GM21717 (cell line): Measurements from ENCODE around the gene HLA-DQB1.
"Not testable (repeated sequence)": the region's sequence is repeated elsewhere in the genome, so short reads cannot be mapped to it uniquely, and the experiment has no call there.

ENCODE experiments used
- ATAC-seq: cut with Tn5 transposase; IDR thresholded peaks from one replicate; pipeline ENCODE4 v1.9.1; 2021; ENCODE audit warnings: mild to moderate bottlenecking, moderate library complexity; ENCODE audit not compliant: unreplicated experiment

Gene HLA-DQB1

GRCh38 chr6:32664354-32664753 is 2.1 kb downstream of the HLA-DQB1 start:
- ATAC-seq, result no peak

- no peak for ATAC-seq
Observed at GRCh38 chr6:32662836-32663235, 3.6 kb downstream of the HLA-DQB1 start.

GRCh38 chr6:32662099-32662498 is 4.4 kb downstream of the HLA-DQB1 start:
- no peak for ATAC-seq

DNA sequence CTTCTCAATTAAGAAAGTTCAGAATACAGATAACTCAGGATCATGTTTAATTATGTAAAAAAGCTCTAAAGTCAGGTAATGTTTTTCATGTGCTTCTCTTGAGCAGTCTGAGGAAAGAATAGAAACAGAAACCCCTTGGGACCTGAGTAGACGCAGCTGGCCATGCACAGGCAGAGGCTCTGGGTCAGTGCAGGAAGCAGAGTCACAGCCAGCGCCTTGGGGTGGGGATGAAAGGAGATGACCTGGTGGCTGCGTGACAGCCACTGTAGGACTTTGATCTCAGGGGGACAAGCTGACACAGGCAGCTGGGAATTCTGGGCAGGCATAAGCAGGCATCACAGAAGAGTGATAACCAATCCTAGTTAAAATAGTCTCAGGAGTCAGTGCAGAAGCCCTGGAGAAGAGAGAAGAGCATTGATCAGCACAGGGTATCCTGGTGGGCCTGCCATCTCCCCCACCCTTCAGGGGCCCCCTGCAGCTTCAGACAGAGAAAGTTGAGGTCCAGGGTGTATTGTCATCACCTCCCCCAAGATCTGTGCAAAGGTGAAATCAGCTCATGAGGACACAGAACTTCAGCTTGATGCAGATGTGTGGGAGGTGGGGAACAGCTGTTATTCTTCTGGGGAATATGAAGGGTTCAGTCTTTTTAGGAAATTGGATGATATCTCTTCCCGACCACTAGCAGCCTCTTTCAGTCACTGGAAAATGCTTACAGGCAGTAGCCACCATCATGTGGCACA is 6.4 kb downstream of the HLA-DQB1 start:
- ATAC-seq, result peak; percentile 56

- ATAC-seq, result no peak
Observed at GRCh38 chr6:32658268-32658897, 8.1 kb downstream of the HLA-DQB1 start.

DNA sequence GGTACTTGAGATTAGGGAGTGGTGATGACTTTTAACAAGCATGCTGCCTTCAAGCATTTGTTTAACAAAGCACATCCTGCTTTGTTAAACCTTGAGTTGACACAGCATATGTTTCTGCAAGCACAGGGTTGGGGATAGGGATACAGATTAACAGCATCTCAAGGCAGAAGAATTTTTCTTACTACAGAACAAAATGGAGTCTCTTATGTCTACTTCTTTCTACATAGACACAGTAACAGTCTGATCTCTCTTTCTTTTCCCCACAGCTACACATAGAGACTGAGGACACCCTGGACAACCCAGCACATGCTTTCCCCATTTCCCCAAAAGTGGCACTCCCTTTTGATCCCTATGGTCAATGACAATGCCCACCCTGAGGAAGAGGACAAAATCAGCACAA is 8.6 kb downstream of the HLA-DQB1 start:
- not testable (repeated sequence) for ATAC-seq

- ATAC-seq, result not testable (repeated sequence)
Observed at GRCh38 chr6:32657329-32657728, 9.1 kb downstream of the HLA-DQB1 start.

DNA sequence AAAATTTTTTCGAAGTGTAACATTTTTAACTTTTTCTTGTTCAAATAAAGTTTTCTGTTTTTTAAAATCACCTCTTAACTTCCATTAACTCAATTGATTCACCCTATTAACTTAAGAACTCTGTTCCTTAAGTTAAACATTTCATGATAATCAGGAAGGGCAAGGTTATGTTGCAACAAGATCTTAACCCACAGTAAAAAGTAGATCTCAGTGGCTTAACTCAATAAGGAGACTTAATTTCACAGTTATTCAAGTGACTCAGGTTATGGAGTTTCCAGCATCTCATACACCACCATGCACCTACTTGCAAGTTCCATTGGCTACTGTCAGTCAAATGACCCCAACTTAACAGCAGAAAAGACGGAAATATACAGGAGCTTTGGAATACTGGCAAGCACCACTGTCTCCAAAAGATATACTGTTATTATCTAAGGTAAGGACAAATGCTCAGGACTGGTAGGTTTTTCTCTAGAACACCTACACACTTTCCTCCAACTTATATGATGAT is 11.2 kb downstream of the HLA-DQB1 start:
- ATAC-seq, result no peak

DNA sequence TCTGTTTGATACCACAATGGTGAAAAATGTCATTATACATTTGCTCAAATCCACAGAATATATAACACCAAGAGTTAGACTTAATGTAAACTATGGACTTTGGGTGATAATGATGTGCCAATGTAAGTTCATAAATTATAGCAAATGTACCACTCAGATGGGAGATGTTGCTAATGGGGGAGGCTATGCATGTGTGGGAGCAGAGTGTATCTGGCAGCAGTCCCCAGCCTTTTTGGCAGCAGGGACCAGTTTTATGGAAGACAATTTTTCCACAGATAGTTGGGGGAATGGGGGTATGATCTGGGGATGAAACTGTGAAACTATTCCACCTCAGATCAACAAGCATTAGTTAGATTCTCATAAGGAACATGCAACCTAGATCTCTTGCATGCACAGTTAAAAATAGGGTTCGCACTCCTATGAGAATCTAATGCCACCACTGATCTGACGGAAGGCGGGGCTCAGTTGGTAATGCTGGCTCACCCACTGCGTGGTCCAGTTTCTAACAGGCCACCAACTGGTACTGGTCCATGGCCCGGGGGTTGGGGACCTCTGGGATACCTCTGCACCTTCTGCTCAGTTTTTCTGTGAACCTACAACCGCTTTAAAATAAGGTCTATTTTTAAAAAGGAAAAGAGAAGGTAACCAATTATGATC is 21.3 kb downstream of the HLA-DQB1 start:
- no peak for ATAC-seq

DNA sequence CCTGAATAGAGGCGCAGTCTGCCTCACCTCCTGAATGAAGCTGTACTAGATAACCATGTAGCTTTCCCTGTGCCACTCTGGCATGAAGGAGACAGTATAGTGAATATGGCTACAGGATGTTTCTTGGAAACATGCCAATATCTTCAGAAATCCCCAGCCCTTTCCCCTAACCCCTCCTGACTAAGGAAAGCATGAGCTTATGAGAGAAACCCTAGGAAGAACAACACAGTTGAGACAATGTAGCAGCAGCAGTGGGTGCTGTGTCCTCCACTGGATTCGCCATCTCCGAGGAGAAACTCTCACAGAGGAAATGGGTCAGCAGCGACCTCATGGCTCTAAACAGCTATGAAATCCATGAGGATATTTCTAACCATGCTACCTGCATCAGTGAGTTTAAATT is 22.6 kb downstream of the HLA-DQB1 start:
- ATAC-seq, result no peak

DNA sequence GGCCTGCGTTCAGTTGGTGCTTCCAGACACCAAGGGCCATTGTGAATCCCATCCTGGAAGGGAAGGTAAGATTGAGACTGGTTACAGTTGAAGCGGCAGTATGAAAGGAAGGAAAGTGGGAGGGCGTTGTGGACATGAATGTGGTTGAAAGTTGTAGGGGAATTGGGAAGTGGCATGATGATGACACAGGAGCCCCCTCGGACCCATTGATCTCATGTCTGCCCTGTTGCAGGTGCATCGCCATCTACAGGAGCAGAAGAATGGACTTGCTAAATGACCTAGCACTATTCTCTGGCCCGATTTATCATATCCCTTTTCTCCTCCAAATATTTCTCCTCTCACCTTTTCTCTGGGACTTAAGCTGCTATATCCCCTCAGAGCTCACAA is 23.7 kb downstream of the HLA-DQB1 start:
- ATAC-seq, result no peak

- ATAC-seq, result not testable (repeated sequence)
Observed at GRCh38 chr6:32641785-32642719, 24.4 kb downstream of the HLA-DQB1 start.

GRCh38 chr6:32641122-32641521 is 25.3 kb downstream of the HLA-DQB1 start:
- no peak for ATAC-seq

GRCh38 chr6:32639440-32640394 is 26.7 kb downstream of the HLA-DQB1 start:
- no peak for ATAC-seq

DNA sequence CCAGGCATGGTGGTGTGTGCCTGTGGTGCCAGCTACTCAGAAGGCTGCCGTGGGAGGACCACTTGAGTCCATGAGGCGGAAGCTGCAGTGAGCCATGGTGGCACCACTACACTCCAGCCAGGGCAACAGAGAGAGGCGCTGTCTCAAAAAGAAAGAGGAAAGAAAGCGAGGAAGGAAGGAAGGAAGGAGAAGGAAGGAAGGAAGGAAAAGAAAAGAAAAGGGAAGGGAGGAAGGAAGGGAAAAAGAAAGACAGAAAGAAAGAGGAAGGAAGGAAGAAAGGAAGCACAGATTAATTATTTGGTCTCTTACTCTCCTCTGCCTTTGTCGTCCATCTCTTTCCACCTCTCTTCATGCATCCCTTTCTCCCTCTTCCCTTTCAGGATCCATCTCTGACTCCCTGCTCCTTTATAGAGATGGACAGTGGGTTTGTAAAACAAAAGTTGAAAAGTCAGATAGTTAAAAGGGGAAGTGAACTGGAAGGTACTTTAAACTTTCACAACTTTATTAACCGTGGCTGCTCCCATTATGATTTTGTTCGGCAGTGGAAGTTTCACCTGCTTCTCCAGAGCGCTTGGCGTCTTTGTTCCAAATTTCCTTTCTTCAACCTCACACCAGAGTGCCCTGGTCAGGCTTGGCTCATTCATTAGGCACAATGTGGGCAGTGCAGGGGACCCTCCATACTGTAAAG is 27.8 kb downstream of the HLA-DQB1 start:
- ATAC-seq, result no peak

- ATAC-seq, result no peak
Observed at GRCh38 chr6:32637883-32638282, 28.6 kb downstream of the HLA-DQB1 start.

DNA sequence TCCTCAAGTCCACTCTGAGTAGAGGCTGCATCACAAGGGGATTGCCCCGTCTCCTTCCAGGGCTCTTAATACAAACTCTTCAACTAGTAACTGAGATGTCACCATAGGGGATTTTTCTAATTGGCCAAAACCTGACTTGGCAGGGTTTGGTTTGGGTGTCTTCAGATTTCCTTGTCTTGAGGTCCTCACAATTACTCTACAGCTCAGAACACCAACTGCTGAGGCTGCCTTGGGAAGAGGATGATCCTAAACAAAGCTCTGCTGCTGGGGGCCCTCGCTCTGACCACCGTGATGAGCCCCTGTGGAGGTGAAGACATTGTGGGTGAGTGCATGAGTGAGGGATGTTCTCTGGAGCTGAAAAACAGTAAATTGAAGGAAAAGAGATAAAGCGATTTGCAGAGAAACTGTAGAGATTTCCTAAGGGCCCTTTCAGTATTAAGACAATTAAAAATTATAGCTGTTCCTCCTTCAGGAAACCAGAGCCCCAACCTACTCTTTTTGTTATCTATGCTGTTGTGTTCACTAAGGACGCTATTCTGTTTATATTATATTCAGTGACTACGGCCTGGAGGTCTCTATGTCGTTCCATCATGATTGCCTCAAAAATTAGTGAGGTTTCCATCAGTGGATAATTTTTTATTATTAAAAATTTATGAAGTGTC is 29.1 kb downstream of the HLA-DQB1 start, which contains the start of gene HLA-DQA1:
Gene HLA-DQA1, plus strand, starts transcription at position 188 of the 662 bp plus-strand sequence. Its CDS starts 53 bp downstream, at position 241.
- no peak for ATAC-seq

DNA sequence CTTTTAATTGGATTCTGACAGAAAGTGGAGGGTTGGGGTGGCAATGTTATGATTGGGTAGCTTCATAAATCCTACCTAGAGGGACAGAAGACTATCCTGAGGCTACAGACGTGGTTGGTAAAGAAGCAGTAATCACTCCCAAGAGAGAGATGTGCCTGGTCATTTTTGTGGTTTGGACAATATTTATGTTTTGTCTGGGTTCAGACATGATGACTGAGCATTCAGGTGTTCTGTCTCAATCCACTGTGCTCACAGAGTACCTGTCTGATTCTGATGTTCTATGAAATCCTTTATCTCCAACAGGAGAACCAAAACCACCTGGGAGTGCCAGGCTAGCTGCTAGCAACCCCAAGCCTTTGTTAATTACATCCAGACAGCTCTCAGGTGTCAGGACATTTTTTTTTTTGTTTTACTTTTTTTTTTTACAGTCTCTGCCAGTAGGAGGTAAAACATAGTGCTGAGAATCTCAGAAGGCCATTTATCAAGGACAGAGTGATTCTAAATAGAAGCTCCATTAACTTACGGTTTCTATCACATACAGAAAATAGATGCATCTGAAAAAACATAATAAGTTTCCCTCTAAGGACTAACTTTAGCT is 30.8 kb downstream of the HLA-DQB1 start:
- ATAC-seq, result no peak
